GM12878 (cell line): ENCODE data around the gene RAB40B. TPM values are rescaled to one million over a fixed set of nuclear protein-coding genes. Genes with fewer than 3 reads are reported as not detected.

ENCODE experiments used
- BACH1 ChIP-seq: fragments of 450-650 bp; IDR thresholded peaks from 2 replicates; pipeline ENCODE4 v1.6.1; 2017; ENCODE audit warnings: mild to moderate bottlenecking, borderline replicate concordance
- BMI1 ChIP-seq: fragments of 450-650 bp; IDR thresholded peaks from 2 replicates; pipeline ENCODE4 v1.6.1; 2016; ENCODE audit warnings: mild to moderate bottlenecking, moderate library complexity, borderline replicate concordance
- CHD2 ChIP-seq: IDR thresholded peaks from 2 replicates; pipeline ENCODE4 v1.6.1; 2011; ENCODE audit warnings: low read depth, low read length, improper control_type of control experiment, borderline replicate concordance
- CHD4 ChIP-seq: fragments of 200-600 bp; sonication (generic); IDR thresholded peaks from 2 replicates; pipeline ENCODE4 v1.6.1; 2016; ENCODE audit warnings: mild to moderate bottlenecking
- ETV6 ChIP-seq, 2 experiments: fragments of 450-650 bp in 1 of 2; IDR thresholded peaks in 1 of 2; conservative IDR thresholded peaks in 1 of 2; 2 replicates each; pipeline ENCODE4 v1.6.1; 2014; ENCODE audit warnings: antibody characterized with exemption in 1 of 2, borderline replicate concordance in 1 of 2, low read depth in 1 of 2, mild to moderate bottlenecking in 1 of 2, moderate library complexity in 1 of 2
- GATAD2B ChIP-seq: fragments of 450-650 bp; conservative IDR thresholded peaks from 2 replicates; pipeline ENCODE4 v1.6.1; 2017; ENCODE audit warnings: low read depth, mild to moderate bottlenecking, moderate library complexity
- HDAC6 ChIP-seq: fragments of 200-600 bp; sonication (generic); IDR thresholded peaks from one replicate; pipeline ENCODE4 v1.8.0; 2017; ENCODE audit warnings: antibody characterized with exemption; ENCODE audit not compliant: unreplicated experiment
- NR2C1 ChIP-seq: fragments of 450-650 bp; IDR thresholded peaks from 2 replicates; pipeline ENCODE4 v1.6.1; 2017; ENCODE audit warnings: antibody characterized with exemption, mild to moderate bottlenecking, moderate library complexity
- POU2F2 ChIP-seq: IDR thresholded peaks from 3 replicates; pipeline ENCODE4 v1.6.1; 2011; ENCODE audit warnings: low read depth, mild to moderate bottlenecking, low read length, borderline replicate concordance
- RELA ChIP-seq: fragments of 450-650 bp; IDR thresholded peaks from 2 replicates; pipeline ENCODE4 v1.8.0; 2014; ENCODE audit warnings: borderline replicate concordance; ENCODE audit not compliant: partially characterized antibody
- RFX5 ChIP-seq: IDR thresholded peaks from 2 replicates; pipeline ENCODE4 v1.6.1; 2011; ENCODE audit warnings: low read depth, low read length, improper control_type of control experiment
- SIN3A ChIP-seq: IDR thresholded peaks from 2 replicates; pipeline ENCODE4 v1.6.1; 2012; ENCODE audit warnings: low read depth, low read length, improper control_type of control experiment
- SIX5 ChIP-seq: IDR thresholded peaks from 2 replicates; pipeline ENCODE4 v1.6.1; 2011; ENCODE audit warnings: mild to moderate bottlenecking, low read depth, low read length, moderate library complexity; ENCODE audit not compliant: severe bottlenecking
- SMAD5 ChIP-seq: IDR thresholded peaks from 2 replicates; pipeline ENCODE4 v1.6.1; 2016; ENCODE audit warnings: antibody characterized with exemption, low read depth
- SMC3 ChIP-seq: IDR thresholded peaks from 2 replicates; pipeline ENCODE4 v1.6.1; 2011; ENCODE audit warnings: low read length, improper control_type of control experiment, borderline replicate concordance
- YY1 ChIP-seq: IDR thresholded peaks from 2 replicates; pipeline ENCODE4 v1.6.1; 2011; ENCODE audit warnings: low read depth, mild to moderate bottlenecking, low read length
- ZNF24 ChIP-seq: fragments of 450-650 bp; IDR thresholded peaks from 2 replicates; pipeline ENCODE4 v1.6.1; 2017; ENCODE audit warnings: antibody characterized with exemption, mild to moderate bottlenecking
- ZZZ3 ChIP-seq: IDR thresholded peaks from 2 replicates; pipeline ENCODE4 v1.6.1; 2011; ENCODE audit warnings: low read depth; ENCODE audit not compliant: control insufficient read depth, insufficient read length
- polyA plus RNA-seq, 11 experiments: library from polyadenylated mRNA; depleted of rRNA in 4 of 11; unstranded in 6 of 11; stranded (reverse) in 5 of 11; fragments of >200 nt; fragmentation: Nextera tagmentation in 4 of 11; fragmentation: Illumina TruSeq in 1 of 11; extraction: Ambion mirVana in 4 of 11; extraction: Trizol in 1 of 11; gene quantifications; 1 replicate in 1 of 11; 2 replicates in 10 of 11; pipeline versions ENCODE4 v1.2.1 to v1.2.3, GENCODE V29; 2011 to 2016; ENCODE audit warnings: inconsistent platforms in 2 of 11, missing spikeins in 2 of 11, low read depth in 1 of 11
- total RNA-seq, 4 experiments: library from RNA; depleted of rRNA in 3 of 4; stranded (reverse); fragments of >200 nt in 3 of 4; fragmentation: Illumina TruSeq in 1 of 4; extraction: Trizol in 1 of 4; gene quantifications; 2 replicates each; pipeline versions ENCODE4 v1.2.1 to v1.2.3, GENCODE V29; 2013 to 2021
- TF ChIP-seq, protein P1 (sequence below): fragments of 450-650 bp; IDR thresholded peaks from 2 replicates; pipeline ENCODE4 v1.6.1; 2017; ENCODE audit warnings: antibody characterized with exemption, mild to moderate bottlenecking, moderate library complexity
- TF ChIP-seq, protein P2 (sequence below): fragments of 450-650 bp; formaldehyde crosslinking; IDR thresholded peaks from 2 replicates; pipeline ENCODE4 v1.4.0; 2020; ENCODE audit warnings: mild to moderate bottlenecking, moderate library complexity
- TF ChIP-seq, protein P3 (sequence below): fragments of 450-650 bp; IDR thresholded peaks from 2 replicates; pipeline ENCODE4 v1.6.1; 2018; ENCODE audit warnings: mild to moderate bottlenecking, low read depth, moderate library complexity; ENCODE audit not compliant: partially characterized antibody
- TF ChIP-seq, protein P4 (sequence below): IDR thresholded peaks from 2 replicates; pipeline ENCODE4 v1.6.1; 2012; ENCODE audit warnings: low read depth, low read length, improper control_type of control experiment

Gene RAB40B
- total and polyA plus RNA-seq, 10 of the 15 experiments (the other 5 are each of a cell fraction or from before 2014, with no cell fraction given) = 0.06 to 2.8 (median 1.4) TPM

DNA sequence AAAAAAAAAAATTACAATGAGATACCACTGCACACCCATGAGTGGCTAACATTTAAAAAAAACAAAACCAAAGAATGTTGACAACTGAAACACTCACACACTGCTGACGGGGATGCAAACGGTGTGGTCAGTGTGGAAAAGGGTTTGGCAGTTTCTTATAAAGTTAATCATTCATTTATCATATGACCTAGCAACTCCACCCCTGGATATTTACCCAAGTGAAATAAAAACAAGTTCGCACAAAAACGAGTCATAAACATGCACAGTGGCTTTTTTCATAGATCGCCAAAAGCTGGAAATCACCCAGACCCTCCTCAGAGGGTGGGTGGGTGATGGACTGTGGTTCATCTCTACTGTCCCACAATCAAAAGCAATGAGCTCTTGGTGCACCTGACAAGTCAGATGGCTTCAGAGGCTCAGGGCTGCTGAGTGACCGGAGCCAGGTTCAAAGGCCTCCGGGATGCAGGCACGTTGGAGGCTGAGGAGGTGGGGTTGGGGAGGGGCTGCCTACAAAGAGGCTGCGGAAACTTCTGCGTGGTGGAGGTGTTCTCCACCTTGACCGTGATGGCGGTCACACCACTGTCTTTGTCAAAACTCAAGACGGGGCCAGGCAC, 14.2 kb downstream of the RAB40B start (continued):
- TF ChIP-seq, protein P1, sequence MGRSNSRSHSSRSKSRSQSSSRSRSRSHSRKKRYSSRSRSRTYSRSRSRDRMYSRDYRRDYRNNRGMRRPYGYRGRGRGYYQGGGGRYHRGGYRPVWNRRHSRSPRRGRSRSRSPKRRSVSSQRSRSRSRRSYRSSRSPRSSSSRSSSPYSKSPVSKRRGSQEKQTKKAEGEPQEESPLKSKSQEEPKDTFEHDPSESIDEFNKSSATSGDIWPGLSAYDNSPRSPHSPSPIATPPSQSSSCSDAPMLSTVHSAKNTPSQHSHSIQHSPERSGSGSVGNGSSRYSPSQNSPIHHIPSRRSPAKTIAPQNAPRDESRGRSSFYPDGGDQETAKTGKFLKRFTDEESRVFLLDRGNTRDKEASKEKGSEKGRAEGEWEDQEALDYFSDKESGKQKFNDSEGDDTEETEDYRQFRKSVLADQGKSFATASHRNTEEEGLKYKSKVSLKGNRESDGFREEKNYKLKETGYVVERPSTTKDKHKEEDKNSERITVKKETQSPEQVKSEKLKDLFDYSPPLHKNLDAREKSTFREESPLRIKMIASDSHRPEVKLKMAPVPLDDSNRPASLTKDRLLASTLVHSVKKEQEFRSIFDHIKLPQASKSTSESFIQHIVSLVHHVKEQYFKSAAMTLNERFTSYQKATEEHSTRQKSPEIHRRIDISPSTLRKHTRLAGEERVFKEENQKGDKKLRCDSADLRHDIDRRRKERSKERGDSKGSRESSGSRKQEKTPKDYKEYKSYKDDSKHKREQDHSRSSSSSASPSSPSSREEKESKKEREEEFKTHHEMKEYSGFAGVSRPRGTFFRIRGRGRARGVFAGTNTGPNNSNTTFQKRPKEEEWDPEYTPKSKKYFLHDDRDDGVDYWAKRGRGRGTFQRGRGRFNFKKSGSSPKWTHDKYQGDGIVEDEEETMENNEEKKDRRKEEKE = no peak
- TF ChIP-seq CHD2 (no peak), SIX5 (no peak), GATAD2B (no peak), POU2F2 (peak; percentile 74; the same call in 2 of the 3 replicates), BMI1 (no peak), BACH1 (no peak), CHD4 (no peak), HDAC6 (no peak), ZNF24 (no peak), ETV6 (conservative IDR thresholded peaks at IDR 0.05 in 1 of 2, IDR thresholded peaks at IDR 0.05 in 1 of 2; ENCODE audit: borderline replicate concordance in 1 of 2, low read depth in 1 of 2) (no peak), SMAD5 (no peak), SIN3A (no peak), NR2C1 (no peak), YY1 (no peak), SMC3 (no peak), ZZZ3 (no peak), RELA (no peak), RFX5 (no peak)
- TF ChIP-seq, protein P2, sequence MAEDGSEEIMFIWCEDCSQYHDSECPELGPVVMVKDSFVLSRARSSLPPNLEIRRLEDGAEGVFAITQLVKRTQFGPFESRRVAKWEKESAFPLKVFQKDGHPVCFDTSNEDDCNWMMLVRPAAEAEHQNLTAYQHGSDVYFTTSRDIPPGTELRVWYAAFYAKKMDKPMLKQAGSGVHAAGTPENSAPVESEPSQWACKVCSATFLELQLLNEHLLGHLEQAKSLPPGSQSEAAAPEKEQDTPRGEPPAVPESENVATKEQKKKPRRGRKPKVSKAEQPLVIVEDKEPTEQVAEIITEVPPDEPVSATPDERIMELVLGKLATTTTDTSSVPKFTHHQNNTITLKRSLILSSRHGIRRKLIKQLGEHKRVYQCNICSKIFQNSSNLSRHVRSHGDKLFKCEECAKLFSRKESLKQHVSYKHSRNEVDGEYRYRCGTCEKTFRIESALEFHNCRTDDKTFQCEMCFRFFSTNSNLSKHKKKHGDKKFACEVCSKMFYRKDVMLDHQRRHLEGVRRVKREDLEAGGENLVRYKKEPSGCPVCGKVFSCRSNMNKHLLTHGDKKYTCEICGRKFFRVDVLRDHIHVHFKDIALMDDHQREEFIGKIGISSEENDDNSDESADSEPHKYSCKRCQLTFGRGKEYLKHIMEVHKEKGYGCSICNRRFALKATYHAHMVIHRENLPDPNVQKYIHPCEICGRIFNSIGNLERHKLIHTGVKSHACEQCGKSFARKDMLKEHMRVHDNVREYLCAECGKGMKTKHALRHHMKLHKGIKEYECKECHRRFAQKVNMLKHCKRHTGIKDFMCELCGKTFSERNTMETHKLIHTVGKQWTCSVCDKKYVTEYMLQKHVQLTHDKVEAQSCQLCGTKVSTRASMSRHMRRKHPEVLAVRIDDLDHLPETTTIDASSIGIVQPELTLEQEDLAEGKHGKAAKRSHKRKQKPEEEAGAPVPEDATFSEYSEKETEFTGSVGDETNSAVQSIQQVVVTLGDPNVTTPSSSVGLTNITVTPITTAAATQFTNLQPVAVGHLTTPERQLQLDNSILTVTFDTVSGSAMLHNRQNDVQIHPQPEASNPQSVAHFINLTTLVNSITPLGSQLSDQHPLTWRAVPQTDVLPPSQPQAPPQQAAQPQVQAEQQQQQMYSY = no peak
- TF ChIP-seq, protein P3, sequence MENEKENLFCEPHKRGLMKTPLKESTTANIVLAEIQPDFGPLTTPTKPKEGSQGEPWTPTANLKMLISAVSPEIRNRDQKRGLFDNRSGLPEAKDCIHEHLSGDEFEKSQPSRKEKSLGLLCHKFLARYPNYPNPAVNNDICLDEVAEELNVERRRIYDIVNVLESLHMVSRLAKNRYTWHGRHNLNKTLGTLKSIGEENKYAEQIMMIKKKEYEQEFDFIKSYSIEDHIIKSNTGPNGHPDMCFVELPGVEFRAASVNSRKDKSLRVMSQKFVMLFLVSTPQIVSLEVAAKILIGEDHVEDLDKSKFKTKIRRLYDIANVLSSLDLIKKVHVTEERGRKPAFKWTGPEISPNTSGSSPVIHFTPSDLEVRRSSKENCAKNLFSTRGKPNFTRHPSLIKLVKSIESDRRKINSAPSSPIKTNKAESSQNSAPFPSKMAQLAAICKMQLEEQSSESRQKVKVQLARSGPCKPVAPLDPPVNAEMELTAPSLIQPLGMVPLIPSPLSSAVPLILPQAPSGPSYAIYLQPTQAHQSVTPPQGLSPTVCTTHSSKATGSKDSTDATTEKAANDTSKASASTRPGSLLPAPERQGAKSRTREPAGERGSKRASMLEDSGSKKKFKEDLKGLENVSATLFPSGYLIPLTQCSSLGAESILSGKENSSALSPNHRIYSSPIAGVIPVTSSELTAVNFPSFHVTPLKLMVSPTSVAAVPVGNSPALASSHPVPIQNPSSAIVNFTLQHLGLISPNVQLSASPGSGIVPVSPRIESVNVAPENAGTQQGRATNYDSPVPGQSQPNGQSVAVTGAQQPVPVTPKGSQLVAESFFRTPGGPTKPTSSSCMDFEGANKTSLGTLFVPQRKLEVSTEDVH = no peak
- TF ChIP-seq, protein P4, sequence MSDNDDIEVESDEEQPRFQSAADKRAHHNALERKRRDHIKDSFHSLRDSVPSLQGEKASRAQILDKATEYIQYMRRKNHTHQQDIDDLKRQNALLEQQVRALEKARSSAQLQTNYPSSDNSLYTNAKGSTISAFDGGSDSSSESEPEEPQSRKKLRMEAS = no peak
